BLaER1 (cell line): ENCODE measurements around the gene C17orf67.

Experiments used
- H3K27ac ChIP-seq: shearing (Covaris generic); formaldehyde crosslinking; 2 replicates; pipeline ENCODE4 v1.8.1; 2022
- H3K27me3 ChIP-seq: shearing (Covaris generic); formaldehyde crosslinking; 2 replicates; pipeline ENCODE4 v1.8.1; 2022
- H3K36me3 ChIP-seq: shearing (Covaris generic); formaldehyde crosslinking; 2 replicates; pipeline ENCODE4 v1.8.1; 2022
- H3K4me1 ChIP-seq: shearing (Covaris generic); formaldehyde crosslinking; 2 replicates; pipeline ENCODE4 v1.8.1; 2022
- H3K4me2 ChIP-seq: shearing (Covaris generic); formaldehyde crosslinking; 2 replicates; pipeline ENCODE4 v1.8.1; 2022
- H3K4me3 ChIP-seq: shearing (Covaris generic); formaldehyde crosslinking; 2 replicates; pipeline ENCODE4 v1.8.1; 2022
- H3K9ac ChIP-seq: shearing (Covaris generic); formaldehyde crosslinking; 2 replicates; pipeline ENCODE4 v1.8.1; 2022
- H3K9me3 ChIP-seq: shearing (Covaris generic); formaldehyde crosslinking; 2 replicates; pipeline ENCODE4 v1.8.1; 2022
- H4K20me1 ChIP-seq: shearing (Covaris generic); formaldehyde crosslinking; 2 replicates; pipeline ENCODE4 v1.8.1; 2022
- Cebpa-rat ChIP-seq: shearing (Covaris generic); IDR thresholded peaks from 2 replicates; pipeline ENCODE4 v1.8.1; 2022

Gene C17orf67

GRCh38 chr17:56810343-56810742 is 23.4 kb downstream of the C17orf67 start:
- no peaks in the 10 kb centered on the region for H4K20me1 ChIP-seq
- H3K36me3 ChIP-seq = peaks cover 11% of the 10 kb centered on the region; the same call in 1 of the 2 replicates
- no peak for TF ChIP-seq Cebpa-rat
- H3K27ac ChIP-seq = no peak overlapping the region
- H3K4me3 ChIP-seq = no peak overlapping the region
- no peaks in the 10 kb centered on the region for H3K9me3 ChIP-seq
- H3K27me3 ChIP-seq = no peaks in the 10 kb centered on the region
- peaks cover 10% of the 10 kb centered on the region; the same call in 1 of the 2 replicates for H3K4me1 ChIP-seq
- no peak overlapping the region for H3K9ac ChIP-seq
- no peak overlapping the region for H3K4me2 ChIP-seq

- no peaks in the 10 kb centered on the region for H4K20me1 ChIP-seq
- H3K36me3 ChIP-seq = peaks cover 11% of the 10 kb centered on the region; the same call in 1 of the 2 replicates
- H3K4me1 ChIP-seq = peaks cover 10% of the 10 kb centered on the region; the same call in 1 of the 2 replicates
- H3K4me2 ChIP-seq = no peak overlapping the region
- TF ChIP-seq Cebpa-rat = no peak
- no peaks in the 10 kb centered on the region for H3K27me3 ChIP-seq
- H3K4me3 ChIP-seq = no peak overlapping the region
- no peak overlapping the region for H3K27ac ChIP-seq
- no peak overlapping the region for H3K9ac ChIP-seq
- no peaks in the 10 kb centered on the region for H3K9me3 ChIP-seq
These were observed 23.9 kb downstream of the C17orf67 start for GRCh38 chr17:56809820-56810179.

- Histone ChIP-seq H3K4me2 (no peak overlapping the region), H3K36me3 (peaks cover 11% of the 10 kb centered on the region; the same call in 1 of the 2 replicates)
These were observed 24.5 kb downstream of the C17orf67 start for GRCh38 chr17:56809106-56809819.

GRCh38 chr17:56808503-56808902 is 25.2 kb downstream of the C17orf67 start:
- no peak overlapping the region for H3K9ac ChIP-seq
- no peak overlapping the region for H3K27ac ChIP-seq

More at GRCh38 chr17:56809106-56809819, 24.5 kb downstream of the C17orf67 start:
- Histone ChIP-seq H3K9me3 (no peaks in the 10 kb centered on the region), H3K4me1 (peaks cover 10% of the 10 kb centered on the region; the same call in 1 of the 2 replicates), H3K9ac (no peak overlapping the region), H3K27ac (no peak overlapping the region), H3K4me3 (no peak overlapping the region), H4K20me1 (no peaks in the 10 kb centered on the region), H3K27me3 (no peaks in the 10 kb centered on the region)
- no peak for TF ChIP-seq Cebpa-rat

GRCh38 chr17:56807723-56808122 is 26.0 kb downstream of the C17orf67 start:
- H4K20me1 ChIP-seq = no peaks in the 10 kb centered on the region
- no peak overlapping the region for H3K9ac ChIP-seq
- H3K4me2 ChIP-seq = no peak overlapping the region
- TF ChIP-seq Cebpa-rat = no peak
- peaks cover 10% of the 10 kb centered on the region; the same call in 1 of the 2 replicates for H3K4me1 ChIP-seq
- no peak overlapping the region for H3K27ac ChIP-seq
- no peak overlapping the region for H3K4me3 ChIP-seq
- peaks cover 11% of the 10 kb centered on the region; the same call in 1 of the 2 replicates for H3K36me3 ChIP-seq
- H3K27me3 ChIP-seq = no peaks in the 10 kb centered on the region
- no peaks in the 10 kb centered on the region for H3K9me3 ChIP-seq

More at GRCh38 chr17:56808503-56808902, 25.2 kb downstream of the C17orf67 start:
- H3K4me3 ChIP-seq = no peak overlapping the region
- no peaks in the 10 kb centered on the region for H3K27me3 ChIP-seq
- peaks cover 11% of the 10 kb centered on the region; the same call in 1 of the 2 replicates for H3K36me3 ChIP-seq
- no peak for TF ChIP-seq Cebpa-rat
- H3K9me3 ChIP-seq = no peaks in the 10 kb centered on the region
- no peak overlapping the region for H3K4me2 ChIP-seq
- no peaks in the 10 kb centered on the region for H4K20me1 ChIP-seq
- peaks cover 10% of the 10 kb centered on the region; the same call in 1 of the 2 replicates for H3K4me1 ChIP-seq

GRCh38 chr17:56806949-56807348 is 26.8 kb downstream of the C17orf67 start:
- Histone ChIP-seq H3K36me3 (peaks cover 11% of the 10 kb centered on the region; the same call in 1 of the 2 replicates), H3K4me3 (no peak overlapping the region), H3K4me1 (peaks cover 10% of the 10 kb centered on the region; the same call in 1 of the 2 replicates), H3K4me2 (no peak overlapping the region), H4K20me1 (no peaks in the 10 kb centered on the region), H3K27ac (no peak overlapping the region), H3K27me3 (no peaks in the 10 kb centered on the region), H3K9ac (no peak overlapping the region), H3K9me3 (no peaks in the 10 kb centered on the region)
- TF ChIP-seq Cebpa-rat = no peak

GRCh38 chr17:56804454-56804853 is 29.3 kb downstream of the C17orf67 start:
- Histone ChIP-seq H4K20me1 (no peaks in the 10 kb centered on the region), H3K4me3 (no peak overlapping the region), H3K9me3 (no peaks in the 10 kb centered on the region), H3K4me2 (no peak overlapping the region), H3K4me1 (peaks cover 2% of the 10 kb centered on the region), H3K36me3 (peaks cover 11% of the 10 kb centered on the region; the same call in 1 of the 2 replicates), H3K27ac (no peak overlapping the region), H3K27me3 (no peaks in the 10 kb centered on the region), H3K9ac (no peak overlapping the region)
- TF ChIP-seq Cebpa-rat = no peak

- Histone ChIP-seq H3K9ac (no peak overlapping the region), H3K36me3 (peaks cover 11% of the 10 kb centered on the region; the same call in 1 of the 2 replicates), H3K27ac (no peak overlapping the region), H4K20me1 (no peaks in the 10 kb centered on the region), H3K4me1 (peaks cover 16% of the 10 kb centered on the region), H3K4me2 (no peak overlapping the region), H3K27me3 (no peaks in the 10 kb centered on the region), H3K4me3 (no peak overlapping the region), H3K9me3 (no peaks in the 10 kb centered on the region)
- TF ChIP-seq Cebpa-rat = no peak
These were observed 30.6 kb downstream of the C17orf67 start for GRCh38 chr17:56803071-56803470.

- Histone ChIP-seq H3K27me3 (no peaks in the 10 kb centered on the region), H3K9ac (no peak overlapping the region), H3K36me3 (peaks cover 2% of the 10 kb centered on the region; the same call in 1 of the 2 replicates), H3K4me2 (no peak overlapping the region), H3K4me3 (no peak overlapping the region), H3K9me3 (no peaks in the 10 kb centered on the region), H4K20me1 (no peaks in the 10 kb centered on the region), H3K4me1 (peaks cover 19% of the 10 kb centered on the region), H3K27ac (no peak overlapping the region)
- no peak for TF ChIP-seq Cebpa-rat
These were observed 32.1 kb downstream of the C17orf67 start for GRCh38 chr17:56801459-56802178.

GRCh38 chr17:56798916-56799315 is 34.8 kb downstream of the C17orf67 start:
- Histone ChIP-seq H3K4me1 (peaks cover 19% of the 10 kb centered on the region), H3K4me2 (peak overlapping the region; percentile 45), H4K20me1 (no peaks in the 10 kb centered on the region), H3K4me3 (no peak overlapping the region), H3K27ac (no peak overlapping the region), H3K9me3 (no peaks in the 10 kb centered on the region), H3K9ac (no peak overlapping the region), H3K36me3 (no peaks in the 10 kb centered on the region), H3K27me3 (no peaks in the 10 kb centered on the region)
- TF ChIP-seq Cebpa-rat = no peak
